ENCODE data around the gene GYPC.

Gene GYPC

DNA sequence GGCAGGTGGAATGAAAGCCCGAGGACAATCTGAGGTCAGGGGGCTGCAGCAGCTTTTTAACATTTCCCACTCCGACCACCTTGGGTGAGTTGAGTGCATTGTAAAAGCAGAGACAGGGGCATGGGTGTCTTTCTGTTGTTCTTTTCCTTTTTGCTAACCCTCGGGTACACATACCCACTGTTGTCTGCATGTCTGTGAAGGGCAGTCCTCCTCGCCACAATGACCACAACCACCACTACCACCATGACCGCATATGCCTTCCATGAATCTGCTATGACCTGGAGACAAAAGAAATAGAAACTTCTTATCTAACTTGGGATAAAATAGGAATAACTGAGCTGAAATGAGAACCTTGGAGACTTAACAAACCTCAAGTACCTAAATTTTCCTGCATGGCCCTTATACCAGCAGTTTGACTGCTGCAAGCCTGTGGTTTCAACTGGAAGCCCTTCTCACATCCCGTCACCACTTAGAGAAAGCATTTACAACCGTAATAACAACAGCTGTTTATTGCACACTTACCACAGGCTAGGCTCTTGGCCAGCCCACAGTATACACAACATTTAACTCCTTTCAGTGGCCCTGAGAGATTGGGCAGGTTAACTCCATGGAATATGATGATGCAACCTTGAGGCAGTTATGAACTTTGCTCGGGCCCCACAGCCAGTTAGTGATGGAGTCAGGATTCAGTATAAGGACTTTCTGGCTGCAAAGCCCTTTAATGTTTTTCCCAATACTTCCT is 80.3 kb downstream of the GYPC start:
- no peak for DNase-seq

DNA sequence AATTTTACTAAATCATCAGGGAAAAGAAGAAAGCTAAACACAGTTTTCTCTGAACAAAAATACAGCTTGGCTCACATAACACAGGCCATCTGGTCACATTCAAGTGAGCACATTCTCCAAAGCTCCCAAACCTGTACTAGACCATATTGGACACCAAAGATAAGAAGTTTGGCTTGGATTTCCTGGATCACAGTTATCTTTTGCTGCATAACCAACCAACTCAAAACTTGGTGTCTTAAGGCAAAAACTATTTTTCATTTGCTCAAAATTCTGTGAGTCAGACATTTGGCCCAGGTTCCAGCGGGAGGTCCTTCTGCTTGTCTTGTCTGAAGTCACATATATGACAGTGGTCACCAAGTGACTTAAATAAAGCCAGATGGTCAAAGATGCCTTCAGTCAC is 83.2 kb downstream of the GYPC start:
- no peak for DNase-seq

DNA sequence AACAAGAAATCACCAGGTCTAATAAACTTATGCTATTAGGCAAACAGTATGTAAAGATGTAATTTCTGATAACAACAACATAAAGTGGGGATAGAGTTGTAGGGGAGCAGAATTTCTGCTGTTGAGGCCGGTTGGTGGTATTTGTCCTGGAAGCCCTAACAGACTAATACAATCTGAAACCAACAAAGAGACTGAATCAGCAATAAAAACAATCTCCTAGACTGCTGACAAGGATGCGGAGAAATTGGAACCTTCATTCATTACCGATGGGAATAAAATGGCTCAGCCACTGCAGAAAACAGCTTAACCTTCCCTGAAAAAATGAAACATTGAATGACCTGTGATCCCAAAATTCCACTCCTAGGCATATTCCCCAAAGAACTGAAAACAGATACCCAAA is 88.7 kb downstream of the GYPC start:
- no peak for DNase-seq

All from CD4-positive, alpha-beta T cell treated with Interleukin-17A for 1 hour (primary cell).